CD14-positive monocyte (primary cell): ENCODE measurements around the gene PHYHIPL. TPM values are rescaled to one million over a fixed set of nuclear protein-coding genes. Genes with fewer than 3 reads are reported as not detected.

Experiments used
- DNase-seq, 3 donors: peaks; one replicate each; pipeline ENCODE4 v3.0.0-alpha.2; 2011 to 2022
- H2AFZ ChIP-seq: 2 replicates; pipeline ENCODE4 v1.6.0; 2012; ENCODE audit warnings: mild to moderate bottlenecking, low read depth, low read length, inconsistent platforms; ENCODE audit not compliant: insufficient read depth, poor library complexity, severe bottlenecking
- H3K27ac ChIP-seq, 2 donors: 1 replicate in 1 of 2; 2 replicates in 1 of 2; pipeline ENCODE4 v1.5.1; 2012 to 2013; ENCODE audit warnings: low read length in 2 of 2, control low read depth in 1 of 2, inconsistent platforms in 1 of 2, low read depth in 1 of 2, mild to moderate bottlenecking in 1 of 2
- H3K27me3 ChIP-seq, 2 donors: one replicate each; pipeline versions ENCODE4 v1.6.0 to v1.6.1; 2011 to 2013; ENCODE audit warnings: low read length in 2 of 2; ENCODE audit not compliant: control insufficient read depth in 2 of 2, insufficient read depth in 2 of 2
- H3K36me3 ChIP-seq, 2 donors: replicated peaks in 1 of 2; 1 replicate in 1 of 2; 2 replicates in 1 of 2; pipeline versions ENCODE4 v1.5.1 to v1.6.1; 2012 to 2013; ENCODE audit warnings: low read length in 2 of 2, control low read depth in 1 of 2, inconsistent platforms in 1 of 2, mild to moderate bottlenecking in 1 of 2; ENCODE audit not compliant: insufficient read depth in 2 of 2, control insufficient read depth in 1 of 2
- H3K4me1 ChIP-seq, 2 donors: 1 replicate in 1 of 2; 2 replicates in 1 of 2; pipeline versions ENCODE4 v1.5.1 to v1.6.1; 2012 to 2013; ENCODE audit warnings: low read length in 2 of 2, control low read depth in 1 of 2, inconsistent platforms in 1 of 2, mild to moderate bottlenecking in 1 of 2, moderate library complexity in 1 of 2; ENCODE audit not compliant: insufficient read depth in 2 of 2, control insufficient read depth in 1 of 2
- H3K4me2 ChIP-seq: replicated peaks from 2 replicates; pipeline ENCODE3; 2012; ENCODE audit warnings: low read length, moderate library complexity, mild to moderate bottlenecking; ENCODE audit not compliant: poor library complexity, severe bottlenecking; ENCODE audit errors: extremely low read depth
- H3K4me3 ChIP-seq, 3 experiments: fragments of 200-600 bp in 1 of 3; sonication (generic) in 1 of 3; replicated peaks in 1 of 3; 1 replicate in 2 of 3; 2 replicates in 1 of 3; pipeline ENCODE4 v1.5.1; 2011 to 2013; ENCODE audit warnings: low read length in 3 of 3, mild to moderate bottlenecking in 3 of 3, control low read depth in 2 of 3, low read depth in 2 of 3, inconsistent platforms in 1 of 3, moderate library complexity in 1 of 3
- H3K79me2 ChIP-seq: 2 replicates; pipeline ENCODE4 v1.6.0; 2012; ENCODE audit warnings: mild to moderate bottlenecking, control low read depth, inconsistent platforms, low read length, moderate library complexity; ENCODE audit not compliant: insufficient read depth
- H3K9ac ChIP-seq: 2 replicates; pipeline ENCODE4 v1.6.0; 2017; ENCODE audit warnings: low read length, mild to moderate bottlenecking; ENCODE audit not compliant: insufficient read depth, poor library complexity, severe bottlenecking
- H3K9me3 ChIP-seq, 2 donors: replicated peaks in 1 of 2; 1 replicate in 1 of 2; 2 replicates in 1 of 2; pipeline versions ENCODE4 v1.5.1 to v1.6.1; 2012 to 2013; ENCODE audit warnings: low read length in 2 of 2, control low read depth in 1 of 2; ENCODE audit not compliant: control insufficient read depth in 1 of 2, insufficient read depth in 1 of 2
- H4K20me1 ChIP-seq: 2 replicates; pipeline ENCODE4 v1.6.0; 2012; ENCODE audit warnings: mild to moderate bottlenecking, low read length, control low read depth, moderate library complexity; ENCODE audit not compliant: insufficient read depth
- H3K27ac Mint-ChIP-seq, 7 donors: one replicate each; pipeline ENCODE4 v1.8.0; 2020; ENCODE audit warnings: mild to moderate bottlenecking in 7 of 7, mixed read lengths in 7 of 7, moderate library complexity in 6 of 7, inconsistent platforms in 2 of 7
- H3K27me3 Mint-ChIP-seq, 3 donors: one replicate each; pipeline ENCODE4 v1.8.0; 2021 to 2022; ENCODE audit warnings: low read depth in 3 of 3, mild to moderate bottlenecking in 3 of 3, mixed read lengths in 3 of 3, moderate library complexity in 3 of 3, inconsistent platforms in 1 of 3
- H3K36me3 Mint-ChIP-seq, 2 donors: one replicate each; pipeline ENCODE4 v1.8.0; 2020; ENCODE audit warnings: mixed read lengths in 2 of 2, inconsistent platforms in 1 of 2, mild to moderate bottlenecking in 1 of 2
- H3K4me1 Mint-ChIP-seq: one replicate; pipeline ENCODE4 v1.8.0; 2020; ENCODE audit warnings: mild to moderate bottlenecking, mixed read lengths
- H3K4me3 Mint-ChIP-seq, 2 donors: one replicate each; pipeline ENCODE4 v1.8.0; 2020; ENCODE audit warnings: mild to moderate bottlenecking in 2 of 2, mixed read lengths in 2 of 2, moderate library complexity in 1 of 2
- H3K9me3 Mint-ChIP-seq, 7 donors: one replicate each; pipeline ENCODE4 v1.8.0; 2020 to 2022; ENCODE audit warnings: mixed read lengths in 7 of 7, mild to moderate bottlenecking in 6 of 7, moderate library complexity in 6 of 7, inconsistent platforms in 2 of 7
- WGBS: methylation state at CpG from one replicate; pipeline ENCODE4 v1.1.5; 2013; ENCODE audit warnings: missing lambda C conversion rate; ENCODE audit not compliant: insufficient coverage; 5-methylcytosine and 5-hydroxymethylcytosine counted together
- intact Hi-C, 2 donors: fragments of 100-400 bp; cut with micrococcal nuclease; formaldehyde crosslinking; loops; one replicate each; pipeline versions ENCODE4 v1.15.0 to v1.15.1; 2023
- polyA plus RNA-seq, 3 donors: library from polyadenylated mRNA; depleted of rRNA in 1 of 3; unstranded in 2 of 3; stranded (reverse) in 1 of 3; fragments of 300-500 nt in 2 of 3; fragments of >200 nt in 1 of 3; fragmentation: Illumina TruSeq in 2 of 3; gene quantifications; 1 replicate in 2 of 3; 2 replicates in 1 of 3; pipeline ENCODE4 v1.2.3, GENCODE V29; 2012 to 2021
- TF ChIP-seq, protein P1 (sequence below): fragments of 200-600 bp; IDR thresholded peaks from one replicate; pipeline ENCODE4 v1.8.0; 2022; ENCODE audit warnings: antibody characterized with exemption, mild to moderate bottlenecking

PHYHIPL gene
- polyA plus RNA-seq, 3 donors, result not detected

DNA sequence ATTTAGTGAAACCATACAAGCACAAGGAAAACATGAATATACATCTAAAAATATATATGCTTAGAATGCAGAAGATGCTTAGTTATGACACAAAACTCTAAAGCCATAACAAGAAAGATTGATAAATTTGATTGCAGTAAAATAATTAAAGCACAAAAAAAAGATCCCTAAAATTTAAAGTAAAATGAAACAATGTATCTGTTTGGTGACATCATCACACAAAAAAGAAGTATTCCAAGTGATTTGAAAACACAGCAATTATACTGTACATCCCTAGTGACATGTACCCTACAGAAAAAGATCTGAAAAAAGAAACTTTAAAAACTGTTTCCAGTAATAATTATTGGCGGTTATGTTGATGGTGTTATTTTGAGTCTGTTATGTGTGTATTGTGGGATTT lies 37.7 kb downstream of the PHYHIPL start:
- H3K36me3 Mint-ChIP-seq, result no peaks in the 10 kb centered on the region
- no peak overlapping the region for H2AFZ ChIP-seq
- no peaks in the 10 kb centered on the region for H3K79me2 ChIP-seq
- peaks cover 0 to 2% (median 0%) of the 10 kb centered on the region in 3 donors for H3K27me3 Mint-ChIP-seq
- no peak overlapping the region for H3K4me2 ChIP-seq
- no peak overlapping the region for H3K4me3 ChIP-seq
- no peak overlapping the region for H3K27ac Mint-ChIP-seq
- no peaks in the 10 kb centered on the region for H3K9me3 ChIP-seq
- H4K20me1 ChIP-seq, result no peaks in the 10 kb centered on the region
- no peaks in the 10 kb centered on the region for H3K4me1 Mint-ChIP-seq
- TF ChIP-seq, protein P1, sequence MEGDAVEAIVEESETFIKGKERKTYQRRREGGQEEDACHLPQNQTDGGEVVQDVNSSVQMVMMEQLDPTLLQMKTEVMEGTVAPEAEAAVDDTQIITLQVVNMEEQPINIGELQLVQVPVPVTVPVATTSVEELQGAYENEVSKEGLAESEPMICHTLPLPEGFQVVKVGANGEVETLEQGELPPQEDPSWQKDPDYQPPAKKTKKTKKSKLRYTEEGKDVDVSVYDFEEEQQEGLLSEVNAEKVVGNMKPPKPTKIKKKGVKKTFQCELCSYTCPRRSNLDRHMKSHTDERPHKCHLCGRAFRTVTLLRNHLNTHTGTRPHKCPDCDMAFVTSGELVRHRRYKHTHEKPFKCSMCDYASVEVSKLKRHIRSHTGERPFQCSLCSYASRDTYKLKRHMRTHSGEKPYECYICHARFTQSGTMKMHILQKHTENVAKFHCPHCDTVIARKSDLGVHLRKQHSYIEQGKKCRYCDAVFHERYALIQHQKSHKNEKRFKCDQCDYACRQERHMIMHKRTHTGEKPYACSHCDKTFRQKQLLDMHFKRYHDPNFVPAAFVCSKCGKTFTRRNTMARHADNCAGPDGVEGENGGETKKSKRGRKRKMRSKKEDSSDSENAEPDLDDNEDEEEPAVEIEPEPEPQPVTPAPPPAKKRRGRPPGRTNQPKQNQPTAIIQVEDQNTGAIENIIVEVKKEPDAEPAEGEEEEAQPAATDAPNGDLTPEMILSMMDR, result no peak
- H3K36me3 ChIP-seq, result no peaks in the 10 kb centered on the region
- no peak for DNase-seq
- H3K4me1 ChIP-seq, result no peaks in the 10 kb centered on the region
- no peaks in the 10 kb centered on the region for H3K27me3 ChIP-seq
- no peak overlapping the region for H3K27ac ChIP-seq
- H3K4me3 Mint-ChIP-seq, result no peak overlapping the region
- H3K9ac ChIP-seq, result no peak overlapping the region
- intact Hi-C loops, result no loop called here
- peaks cover 0 to 3% (median 0%) of the 10 kb centered on the region in 7 donors for H3K9me3 Mint-ChIP-seq
- WGBS, result no CpG with 5 or more reads among the region's 1 CpG

DNA sequence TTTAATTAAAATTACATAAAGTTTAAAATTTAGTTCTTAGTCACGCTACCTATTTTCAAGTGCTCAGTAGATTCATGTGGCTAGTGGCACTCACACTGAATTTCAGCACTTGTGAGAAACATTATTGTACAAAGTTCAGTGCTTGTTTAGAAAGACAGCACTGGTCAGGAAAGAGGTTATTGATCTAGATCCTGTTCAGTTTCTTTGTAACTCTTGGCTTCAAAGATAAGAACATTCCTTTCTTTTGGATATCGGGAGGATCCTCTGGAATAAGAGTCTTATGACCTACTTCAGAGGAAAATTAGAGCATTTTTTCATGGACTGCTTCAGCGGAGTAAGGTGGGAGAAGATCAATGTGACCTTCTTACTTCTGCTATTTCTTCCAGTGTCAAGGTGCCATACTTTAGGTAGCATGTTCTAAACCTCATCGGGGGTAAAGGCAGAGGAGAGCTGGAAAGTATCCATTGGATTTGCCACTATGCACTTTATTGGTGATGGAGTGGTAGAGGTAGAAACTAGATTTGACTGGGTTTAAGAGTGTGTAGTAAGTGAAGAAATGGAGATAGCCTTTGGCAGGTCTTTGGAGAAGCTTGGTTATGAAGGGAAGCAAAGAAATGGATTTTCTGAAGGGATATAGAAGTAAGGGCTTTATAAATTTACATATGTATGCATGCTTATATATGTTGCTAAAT lies 39.9 kb downstream of the PHYHIPL start:
- Histone ChIP-seq H3K27me3 (no peaks in the 10 kb centered on the region), H3K9me3 (no peaks in the 10 kb centered on the region), H3K36me3 (no peaks in the 10 kb centered on the region), H2AFZ (no peak overlapping the region), H3K9ac (no peak overlapping the region), H3K4me1 (no peaks in the 10 kb centered on the region), H4K20me1 (no peaks in the 10 kb centered on the region), H3K27ac (no peak overlapping the region), H3K4me2 (no peak overlapping the region), H3K79me2 (no peaks in the 10 kb centered on the region), H3K4me3 (no peak overlapping the region)
- H3K4me3 Mint-ChIP-seq, result no peak overlapping the region
- H3K4me1 Mint-ChIP-seq, result no peaks in the 10 kb centered on the region
- WGBS, result 100% methylated on average over 1 of the region's 4 CpGs
- no peaks in the 10 kb centered on the region for H3K36me3 Mint-ChIP-seq
- DNase-seq, result no peak
- intact Hi-C loops, result no loop called here
- H3K27ac Mint-ChIP-seq, result no peak overlapping the region
- peaks cover 0 to 1% (median 0%) of the 10 kb centered on the region in 7 donors for H3K9me3 Mint-ChIP-seq
- TF ChIP-seq, protein P1, result no peak
- H3K27me3 Mint-ChIP-seq, result peaks cover 0 to 1% (median 0%) of the 10 kb centered on the region in 3 donors
